ENCODE data around the gene LRRC28.

Gene LRRC28

DNA sequence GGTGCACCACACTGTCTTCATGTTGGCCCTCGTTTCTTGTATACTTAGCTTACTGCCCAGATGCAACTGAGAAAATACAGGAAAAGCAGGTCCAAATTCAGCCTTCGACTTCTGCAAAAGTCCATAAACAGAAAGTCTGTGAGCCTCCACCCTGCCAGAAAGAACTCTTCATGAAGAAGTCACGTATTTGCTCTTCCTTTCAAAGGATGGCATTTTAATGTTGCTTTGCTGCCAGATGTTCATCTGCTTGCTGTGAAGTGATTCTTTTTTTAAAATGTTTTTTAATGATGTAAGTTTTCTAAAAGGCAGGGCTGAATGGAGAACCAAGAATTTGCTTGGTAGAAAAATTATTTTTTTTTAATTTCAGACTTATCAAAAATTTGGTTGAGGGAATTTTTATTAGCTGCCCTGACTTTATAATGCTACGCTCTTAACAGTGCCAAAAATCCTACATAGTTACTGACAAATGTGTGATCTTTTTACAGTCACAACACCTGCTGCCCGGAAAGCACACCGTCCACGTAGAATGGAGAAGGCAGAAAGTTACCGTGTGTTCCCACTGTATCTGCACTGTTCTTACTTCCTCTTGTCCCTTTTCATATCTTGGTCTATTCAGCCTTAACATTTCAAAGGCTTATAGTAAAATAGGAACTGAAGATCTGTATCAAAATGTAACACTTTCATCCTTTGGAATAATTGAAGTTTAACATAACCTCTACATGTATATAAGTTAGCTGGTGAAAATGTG is 136.3 kb downstream of the LRRC28 start:
- no peaks in the 10 kb centered on the region for H3K79me2 ChIP-seq (ENCODE audit: control insufficient read depth, low read length)
- no peaks in the 10 kb centered on the region for H3K27me3 ChIP-seq (ENCODE audit: control insufficient read depth, low read length)
- H3K36me3 ChIP-seq (ENCODE audit: control insufficient read depth, low read length), result no peaks in the 10 kb centered on the region
- no peaks in the 10 kb centered on the region for H4K20me1 ChIP-seq (ENCODE audit: control insufficient read depth, insufficient read depth, low read depth, low read length)
- no peak overlapping the region for H3K27ac ChIP-seq (ENCODE audit: low read depth, low read length)
- no peak overlapping the region for H3K4me2 ChIP-seq (ENCODE audit: low read length)
- H3K4me3 ChIP-seq (ENCODE audit: low read length), result no peak overlapping the region
- H3F3A ChIP-seq (ENCODE audit: control insufficient read depth, insufficient read depth), result no peaks in the 10 kb centered on the region
- H3K9me3 ChIP-seq (ENCODE audit: control insufficient read depth, insufficient read depth, low read length), result no peaks in the 10 kb centered on the region; the same call in none of the 2 replicates
- TF ChIP-seq EZH2phosphoT487 (IDR thresholded peaks at IDR 0.05; ENCODE audit: borderline replicate concordance, low read length), result no peak
- TF ChIP-seq, protein P1, sequence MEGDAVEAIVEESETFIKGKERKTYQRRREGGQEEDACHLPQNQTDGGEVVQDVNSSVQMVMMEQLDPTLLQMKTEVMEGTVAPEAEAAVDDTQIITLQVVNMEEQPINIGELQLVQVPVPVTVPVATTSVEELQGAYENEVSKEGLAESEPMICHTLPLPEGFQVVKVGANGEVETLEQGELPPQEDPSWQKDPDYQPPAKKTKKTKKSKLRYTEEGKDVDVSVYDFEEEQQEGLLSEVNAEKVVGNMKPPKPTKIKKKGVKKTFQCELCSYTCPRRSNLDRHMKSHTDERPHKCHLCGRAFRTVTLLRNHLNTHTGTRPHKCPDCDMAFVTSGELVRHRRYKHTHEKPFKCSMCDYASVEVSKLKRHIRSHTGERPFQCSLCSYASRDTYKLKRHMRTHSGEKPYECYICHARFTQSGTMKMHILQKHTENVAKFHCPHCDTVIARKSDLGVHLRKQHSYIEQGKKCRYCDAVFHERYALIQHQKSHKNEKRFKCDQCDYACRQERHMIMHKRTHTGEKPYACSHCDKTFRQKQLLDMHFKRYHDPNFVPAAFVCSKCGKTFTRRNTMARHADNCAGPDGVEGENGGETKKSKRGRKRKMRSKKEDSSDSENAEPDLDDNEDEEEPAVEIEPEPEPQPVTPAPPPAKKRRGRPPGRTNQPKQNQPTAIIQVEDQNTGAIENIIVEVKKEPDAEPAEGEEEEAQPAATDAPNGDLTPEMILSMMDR (IDR thresholded peaks at IDR 0.05; ENCODE audit: low read depth, low read length, poor library complexity, severe bottlenecking), result no peak
- no peaks in the 10 kb centered on the region for H3K4me1 ChIP-seq (ENCODE audit: control insufficient read depth, low read length)
- H3K9me2 ChIP-seq (replicated peaks; ENCODE audit: control insufficient read depth, low read length), result no peaks in the 10 kb centered on the region

GRCh38 chr15:99390667-99391066 is 139.4 kb downstream of the LRRC28 start:
- no peaks in the 10 kb centered on the region for H3F3A ChIP-seq (ENCODE audit: control insufficient read depth, insufficient read depth)
- no peaks in the 10 kb centered on the region for H3K36me3 ChIP-seq (ENCODE audit: control insufficient read depth, low read length)
- H3K4me2 ChIP-seq (ENCODE audit: low read length), result no peak overlapping the region
- H3K4me1 ChIP-seq (ENCODE audit: control insufficient read depth, low read length), result no peaks in the 10 kb centered on the region
- H3K27me3 ChIP-seq (ENCODE audit: control insufficient read depth, low read length), result no peaks in the 10 kb centered on the region
- H3K9me2 ChIP-seq (replicated peaks; ENCODE audit: control insufficient read depth, low read length), result no peaks in the 10 kb centered on the region
- no peaks in the 10 kb centered on the region for H4K20me1 ChIP-seq (ENCODE audit: control insufficient read depth, insufficient read depth, low read depth, low read length)
- TF ChIP-seq, protein P1 (IDR thresholded peaks at IDR 0.05; ENCODE audit: low read depth, low read length, poor library complexity, severe bottlenecking), result no peak
- no peak for TF ChIP-seq EZH2phosphoT487 (IDR thresholded peaks at IDR 0.05; ENCODE audit: borderline replicate concordance, low read length)
- no peak overlapping the region for H3K27ac ChIP-seq (ENCODE audit: low read depth, low read length)
- H3K79me2 ChIP-seq (ENCODE audit: control insufficient read depth, low read length), result no peaks in the 10 kb centered on the region
- H3K9me3 ChIP-seq (ENCODE audit: control insufficient read depth, insufficient read depth, low read length), result no peaks in the 10 kb centered on the region; the same call in 1 of the 2 replicates
- H3K4me3 ChIP-seq (ENCODE audit: low read length), result no peak overlapping the region

DNA sequence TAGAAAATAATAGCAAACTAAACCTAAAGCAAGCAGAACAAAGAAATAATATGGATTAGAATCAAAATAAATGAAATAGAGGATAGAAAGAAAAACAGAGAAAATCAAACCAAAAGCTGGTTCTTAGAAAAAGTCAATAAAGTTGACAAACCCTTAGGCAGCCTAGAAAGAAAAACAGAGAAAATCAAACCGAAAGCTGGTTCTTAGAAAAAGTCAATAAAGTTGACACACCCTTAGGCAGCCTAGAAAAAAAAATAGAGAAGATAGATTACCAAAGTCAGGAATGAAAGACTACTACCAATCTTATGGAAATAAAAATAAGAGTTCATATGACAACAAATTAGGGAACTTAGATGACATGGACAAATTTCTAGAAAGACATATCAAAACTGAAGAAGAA is 142.4 kb downstream of the LRRC28 start:
- Histone ChIP-seq H4K20me1 (ENCODE audit: control insufficient read depth, insufficient read depth, low read depth, low read length) (no peaks in the 10 kb centered on the region), H3K4me2 (ENCODE audit: low read length) (no peak overlapping the region), H3K4me1 (ENCODE audit: control insufficient read depth, low read length) (no peaks in the 10 kb centered on the region), H3K36me3 (ENCODE audit: control insufficient read depth, low read length) (no peaks in the 10 kb centered on the region), H3K9me3 (ENCODE audit: control insufficient read depth, insufficient read depth, low read length) (no peaks in the 10 kb centered on the region; the same call in 1 of the 2 replicates), H3K79me2 (ENCODE audit: control insufficient read depth, low read length) (no peaks in the 10 kb centered on the region), H3F3A (ENCODE audit: control insufficient read depth, insufficient read depth) (no peaks in the 10 kb centered on the region), H3K27me3 (ENCODE audit: control insufficient read depth, low read length) (no peaks in the 10 kb centered on the region), H3K9me2 (replicated peaks; ENCODE audit: control insufficient read depth, low read length) (no peaks in the 10 kb centered on the region), H3K4me3 (ENCODE audit: low read length) (no peak overlapping the region), H3K27ac (ENCODE audit: low read depth, low read length) (no peak overlapping the region)
- no peak for TF ChIP-seq EZH2phosphoT487 (IDR thresholded peaks at IDR 0.05; ENCODE audit: borderline replicate concordance, low read length)
- TF ChIP-seq, protein P1 (IDR thresholded peaks at IDR 0.05; ENCODE audit: low read depth, low read length, poor library complexity, severe bottlenecking), result no peak

All from DOHH2 (cell line).